IMR-90 (cell line): ENCODE measurements around the gene PRKN. TPM values are rescaled to one million over a fixed set of nuclear protein-coding genes. Genes with fewer than 3 reads are reported as not detected.

ENCODE experiments used
- ATAC-seq: fragments of 200-7000 bp; cut with Tn5 transposase; 2 replicates; pipeline ENCODE4 v1.9.1; 2020; ENCODE audit warnings: low read depth, mild to moderate bottlenecking, moderate library complexity
- BruUV-seq: library from RNA; stranded (reverse); fragments of 400-500 nt; replicated peaks from 2 replicates; lab custom pipeline; 2021; lab: Mats Ljungman, UMichigan
- CTCF ChIA-PET: fragments of 300-600 bp; formaldehyde crosslinking; extraction: SDS; loops from one replicate; lab custom pipeline; 2021; ENCODE audit warnings: antibody characterized with exemption; lab: Yijun Ruan, JAX
- POLR2A ChIA-PET: fragments of 300-600 bp; sonication (Branson Sonifier 250); formaldehyde crosslinking; loops from one replicate; lab custom pipeline; 2022; ENCODE audit warnings: antibody characterized with exemption; ENCODE audit not compliant: unreplicated experiment; lab: Charles Lee
- DNase-seq: peaks from one replicate; pipeline ENCODE4 v3.0.0; 2013
- H2AFZ ChIP-seq: replicated peaks from 2 replicates; pipeline ENCODE3; 2013; ENCODE audit warnings: low read length, mild to moderate bottlenecking; ENCODE audit not compliant: poor library complexity
- H2AK5ac ChIP-seq: 2 replicates; pipeline ENCODE4 v1.6.1; 2013; ENCODE audit warnings: low read depth, low read length, inconsistent platforms
- H2AK9ac ChIP-seq: replicated peaks from 2 replicates; pipeline ENCODE3; 2013; ENCODE audit warnings: mild to moderate bottlenecking, low read depth, low read length, moderate library complexity; ENCODE audit not compliant: poor library complexity
- H2BK120ac ChIP-seq: 2 replicates; pipeline ENCODE4 v1.6.1; 2013; ENCODE audit warnings: low read depth, low read length, inconsistent platforms
- H2BK15ac ChIP-seq: 3 replicates; pipeline ENCODE4 v1.6.1; 2013; ENCODE audit warnings: low read depth, low read length, inconsistent platforms
- H2BK20ac ChIP-seq: 2 replicates; pipeline ENCODE4 v1.6.1; 2013; ENCODE audit warnings: low read depth, mild to moderate bottlenecking, inconsistent platforms, low read length, moderate library complexity
- H2BK5ac ChIP-seq: 2 replicates; pipeline ENCODE4 v1.6.1; 2013; ENCODE audit warnings: mild to moderate bottlenecking, low read depth, low read length, inconsistent platforms; ENCODE audit not compliant: poor library complexity, severe bottlenecking
- H3K14ac ChIP-seq: replicated peaks from 2 replicates; pipeline ENCODE4 v1.6.1; 2013; ENCODE audit warnings: low read depth, low read length, inconsistent platforms
- H3K18ac ChIP-seq: 2 replicates; pipeline ENCODE4 v1.6.1; 2013; ENCODE audit warnings: low read depth, low read length, control low read depth
- H3K23ac ChIP-seq: 2 replicates; pipeline ENCODE4 v1.6.1; 2013; ENCODE audit warnings: low read depth, low read length, inconsistent platforms
- H3K27ac ChIP-seq: 2 replicates; pipeline ENCODE4 v1.5.1; 2013; ENCODE audit warnings: mild to moderate bottlenecking, control low read depth, low read length; ENCODE audit not compliant: insufficient read depth
- H3K27me3 ChIP-seq: 2 replicates; pipeline ENCODE4 v1.6.1; 2013; ENCODE audit warnings: low read length; ENCODE audit not compliant: control insufficient read depth, insufficient read depth
- H3K36me3 ChIP-seq: 2 replicates; pipeline ENCODE4 v1.6.1; 2013; ENCODE audit warnings: low read length, mixed read lengths; ENCODE audit not compliant: control insufficient read depth, insufficient read depth
- H3K4ac ChIP-seq: 2 replicates; pipeline ENCODE4 v1.6.1; 2013; ENCODE audit warnings: low read depth, low read length, inconsistent platforms
- H3K4me1 ChIP-seq: 2 replicates; pipeline ENCODE4 v1.6.1; 2013; ENCODE audit warnings: low read length, mixed read lengths; ENCODE audit not compliant: control insufficient read depth, insufficient read depth
- H3K4me2 ChIP-seq: 2 replicates; pipeline ENCODE4 v1.6.1; 2013; ENCODE audit warnings: low read depth, mild to moderate bottlenecking, control low read depth, low read length, moderate library complexity
- H3K4me3 ChIP-seq: 2 replicates; pipeline ENCODE4 v1.5.1; 2013; ENCODE audit warnings: low read depth, mild to moderate bottlenecking, control low read depth, low read length, moderate library complexity; ENCODE audit not compliant: insufficient read depth
- H3K56ac ChIP-seq: 2 replicates; pipeline ENCODE4 v1.6.1; 2013; ENCODE audit warnings: low read length, inconsistent platforms; ENCODE audit not compliant: insufficient read depth; ENCODE audit errors: extremely low read depth
- H3K79me1 ChIP-seq, 2 experiments: 2 replicates each; pipeline ENCODE4 v1.6.1; 2013; ENCODE audit warnings: low read length in 2 of 2, inconsistent platforms in 1 of 2, low read depth in 1 of 2
- H3K9ac ChIP-seq: 2 replicates; pipeline ENCODE4 v1.6.1; 2013; ENCODE audit warnings: low read depth, low read length, control low read depth
- H3K9me1 ChIP-seq: 2 replicates; pipeline ENCODE4 v1.6.1; 2013; ENCODE audit warnings: low read length, inconsistent platforms; ENCODE audit not compliant: insufficient read depth
- H3K9me3 ChIP-seq: 2 replicates; pipeline ENCODE4 v1.6.1; 2013; ENCODE audit warnings: low read length; ENCODE audit not compliant: control insufficient read depth, insufficient read depth
- H4K20me1 ChIP-seq: 2 replicates; pipeline ENCODE4 v1.6.1; 2013; ENCODE audit warnings: low read length, inconsistent platforms; ENCODE audit not compliant: insufficient read depth
- H4K5ac ChIP-seq: 2 replicates; pipeline ENCODE4 v1.6.1; 2013; ENCODE audit warnings: mild to moderate bottlenecking, low read depth, low read length, control low read depth
- H4K8ac ChIP-seq, 2 experiments: 2 replicates each; pipeline ENCODE4 v1.6.1; 2013; ENCODE audit warnings: low read depth in 2 of 2, low read length in 2 of 2, control low read depth in 1 of 2, inconsistent platforms in 1 of 2
- H4K91ac ChIP-seq: 2 replicates; pipeline ENCODE4 v1.6.1; 2013; ENCODE audit warnings: low read depth, low read length, inconsistent platforms; ENCODE audit not compliant: insufficient read depth
- BHLHE40 ChIP-seq: fragments of 150-350 bp; IDR thresholded peaks from 2 replicates; pipeline ENCODE4 v1.6.1; 2016; ENCODE audit warnings: mild to moderate bottlenecking, low read depth, low read length
- CTCF ChIP-seq: conservative IDR thresholded peaks from 2 replicates; pipeline ENCODE4 v1.5.1; 2012; ENCODE audit warnings: mild to moderate bottlenecking, low read depth, low read length, improper control_type of control experiment
- ELK1 ChIP-seq: fragments of 150-350 bp; IDR thresholded peaks from 2 replicates; pipeline ENCODE4 v1.6.1; 2016; ENCODE audit warnings: low read depth, mild to moderate bottlenecking, low read length, moderate library complexity, borderline replicate concordance
- MAFK ChIP-seq: IDR thresholded peaks from 2 replicates; pipeline ENCODE4 v1.6.1; 2012; ENCODE audit warnings: low read depth, low read length, improper control_type of control experiment
- MXI1 ChIP-seq: IDR thresholded peaks from 2 replicates; pipeline ENCODE4 v1.6.1; 2012; ENCODE audit warnings: low read depth, mild to moderate bottlenecking, low read length, moderate library complexity, borderline replicate concordance
- RAD21 ChIP-seq: IDR thresholded peaks from 2 replicates; pipeline ENCODE4 v1.6.1; 2012; ENCODE audit warnings: low read length, improper control_type of control experiment
- RCOR1 ChIP-seq: IDR thresholded peaks from 2 replicates; pipeline ENCODE4 v1.6.1; 2012; ENCODE audit warnings: mild to moderate bottlenecking, low read length, improper control_type of control experiment; ENCODE audit not compliant: insufficient replicate concordance
- RFX5 ChIP-seq: IDR thresholded peaks from 2 replicates; pipeline ENCODE4 v1.8.0; 2012; ENCODE audit warnings: low read depth, mild to moderate bottlenecking, low read length, moderate library complexity
- WGBS, 2 experiments: methylation state at CpG; one replicate each; pipeline versions ENCODE4 v1.1.5 to v1.1.7; 2013; ENCODE audit warnings: missing lambda C conversion rate in 2 of 2; ENCODE audit not compliant: insufficient read length in 1 of 2; ENCODE audit errors: extremely low coverage in 2 of 2; 5-methylcytosine and 5-hydroxymethylcytosine counted together
- dilution Hi-C: fragments of 300-500 bp; cut with HindIII; formaldehyde crosslinking; loops from one replicate; pipeline ENCODE4 v1.14.3; 2018; ENCODE audit warnings: low sequenced_read_pairs; ENCODE audit not compliant: unreplicated experiment
- in situ Hi-C: fragments of 300-500 bp; cut with MboI; formaldehyde crosslinking; loops from 3 replicates; pipeline ENCODE4 v1.14.3; 2019; ENCODE audit warnings: low sequenced_read_pairs, inconsistent platforms, mixed read lengths
- intact Hi-C: fragments of 100-400 bp; cut with micrococcal nuclease; formaldehyde crosslinking; loops from 2 replicates; pipeline ENCODE4 v1.10.0; 2022
- polyA plus RNA-seq, 3 experiments: library from polyadenylated mRNA; depleted of rRNA; stranded (reverse); fragments of >200 nt; gene quantifications; 2 replicates each; pipeline ENCODE4 v1.2.3, GENCODE V29; 2012; ENCODE audit warnings: low replicate concordance in 1 of 3
- total RNA-seq: library from RNA; depleted of rRNA; stranded (reverse); fragments of >200 nt; gene quantifications from 2 replicates; pipeline ENCODE4 v1.2.3, GENCODE V29; 2012

The PRKN gene
- total and polyA plus RNA-seq, 2 of the 4 experiments (the other 2 are of a cell fraction), result 0.15 to 0.18 TPM

- Histone ChIP-seq H3K4ac (no peak overlapping the region), H4K8ac (no peak overlapping the region), H2BK15ac (no peak overlapping the region), H3K56ac (no peak overlapping the region), H3K9me1 (no peaks in the 10 kb centered on the region), H3K27ac (no peak overlapping the region), H3K36me3 (no peaks in the 10 kb centered on the region), H4K91ac (no peak overlapping the region), H3K18ac (no peak overlapping the region), H3K79me1 (no peaks in the 10 kb centered on the region), H4K20me1 (no peaks in the 10 kb centered on the region), H3K4me1 (no peaks in the 10 kb centered on the region), H2BK120ac (no peak overlapping the region), H2BK5ac (no peak overlapping the region), H3K4me3 (no peak overlapping the region), H4K5ac (no peak overlapping the region), H2AFZ (no peak overlapping the region), H3K9ac (no peak overlapping the region), H2AK5ac (no peak overlapping the region), H3K4me2 (no peak overlapping the region), H3K27me3 (no peaks in the 10 kb centered on the region), H2AK9ac (no peak overlapping the region), H2BK20ac (no peak overlapping the region), H3K23ac (no peak overlapping the region), H3K9me3 (peaks cover 15% of the 10 kb centered on the region), H3K14ac (no peak overlapping the region)
- DNase-seq (no peak), ATAC-seq (no peak)
- CTCF ChIA-PET, result no interaction called here
- BruUV-seq, result no TSS peak
- dilution Hi-C loops, result no loop called here
- intact Hi-C loops, result no loop called here
- no peak for TF ChIP-seq CTCF
- TF ChIP-seq BHLHE40, result no peak
- TF ChIP-seq RCOR1, result no peak
- no peak for TF ChIP-seq RAD21
- no peak for TF ChIP-seq MXI1
- no peak for TF ChIP-seq RFX5
- TF ChIP-seq MAFK, result no peak
- no peak for TF ChIP-seq ELK1
- WGBS, 2 experiments, result no CpG with 5 or more reads among the region's 2 CpGs
- POLR2A ChIA-PET, result no interaction called here
- in situ Hi-C loops, result no loop called here
Observed at GRCh38 chr6:162090734-162091133, 636.8 kb downstream of the PRKN start.
